Measurements from ENCODE around the gene CAVIN2. TPM values are rescaled to one million over a fixed set of nuclear protein-coding genes. Genes with fewer than 3 reads are reported as not detected.

CAVIN2 gene
- total RNA-seq, 4 donors from 2014 or later: 7.9 to 49.5 (median 15.2) TPM

GRCh38 chr2:191891656-191892055 is 44.8 kb upstream of the CAVIN2 start:
- no peak overlapping the region for H3K4me3 ChIP-seq
- no peak for TF ChIP-seq POLR2A (IDR thresholded peaks at IDR 0.05)
- H3K36me3 ChIP-seq: no peaks in the 10 kb centered on the region
- no peaks in the 10 kb centered on the region for H3K27me3 ChIP-seq
- DNase-seq: no peak
- H3K27ac ChIP-seq: no peak overlapping the region
- no peaks in the 10 kb centered on the region for H3K4me1 ChIP-seq
- H3K9me3 ChIP-seq: no peaks in the 10 kb centered on the region

- Histone ChIP-seq H3K9me3 (no peaks in the 10 kb centered on the region), H3K27ac (no peak overlapping the region), H3K36me3 (no peaks in the 10 kb centered on the region), H3K4me1 (peaks cover 0 to 8% (median 0%) of the 10 kb centered on the region in 4 donors), H3K4me3 (no peak overlapping the region), H3K27me3 (no peaks in the 10 kb centered on the region)
- DNase-seq: no peak
- no peak for TF ChIP-seq CTCF (IDR thresholded peaks at IDR 0.05)
- TF ChIP-seq POLR2A (IDR thresholded peaks at IDR 0.05): no peak
Measured at GRCh38 chr2:191889931-191890330, 43.0 kb upstream of the CAVIN2 start.

- no peak for TF ChIP-seq CTCF (IDR thresholded peaks at IDR 0.05)
- no peak for TF ChIP-seq POLR2A (IDR thresholded peaks at IDR 0.05)
- no peak for DNase-seq
- Histone ChIP-seq H3K27ac (no peak overlapping the region), H3K36me3 (no peaks in the 10 kb centered on the region), H3K9me3 (no peaks in the 10 kb centered on the region), H3K4me3 (no peak overlapping the region), H3K27me3 (no peaks in the 10 kb centered on the region), H3K4me1 (peaks cover 0 to 8% (median 0%) of the 10 kb centered on the region in 4 donors)
Measured at GRCh38 chr2:191888400-191889166, 41.7 kb upstream of the CAVIN2 start.

- peak in 1 of 3 donors; percentile 54 for DNase-seq
- TF ChIP-seq POLR2A (IDR thresholded peaks at IDR 0.05) (no peak), CTCF (IDR thresholded peaks at IDR 0.05) (no peak)
- Histone ChIP-seq H3K27me3 (no peaks in the 10 kb centered on the region), H3K27ac (peak overlapping the region in 1 of 4 donors; percentile 47), H3K36me3 (no peaks in the 10 kb centered on the region), H3K4me1 (peaks cover 0 to 8% (median 0%) of the 10 kb centered on the region in 4 donors), H3K9me3 (no peaks in the 10 kb centered on the region), H3K4me3 (no peak overlapping the region)
Measured at GRCh38 chr2:191885650-191886049, 38.8 kb upstream of the CAVIN2 start.

- DNase-seq: no peak
- Histone ChIP-seq H3K4me1 (peaks cover 0 to 8% (median 0%) of the 10 kb centered on the region in 4 donors), H3K9me3 (no peaks in the 10 kb centered on the region), H3K27ac (no peak overlapping the region), H3K27me3 (no peaks in the 10 kb centered on the region), H3K36me3 (no peaks in the 10 kb centered on the region), H3K4me3 (no peak overlapping the region)
- TF ChIP-seq POLR2A (IDR thresholded peaks at IDR 0.05) (no peak), CTCF (IDR thresholded peaks at IDR 0.05) (no peak)
Measured at GRCh38 chr2:191885098-191885497, 38.2 kb upstream of the CAVIN2 start.

GRCh38 chr2:191881982-191882816 is 35.3 kb upstream of the CAVIN2 start:
- Histone ChIP-seq H3K27me3 (no peaks in the 10 kb centered on the region), H3K4me1 (peaks cover 0 to 8% (median 0%) of the 10 kb centered on the region in 4 donors), H3K36me3 (no peaks in the 10 kb centered on the region), H3K9me3 (no peaks in the 10 kb centered on the region), H3K27ac (no peak overlapping the region), H3K4me3 (no peak overlapping the region)
- DNase-seq: no peak
- TF ChIP-seq CTCF (IDR thresholded peaks at IDR 0.05) (no peak), POLR2A (IDR thresholded peaks at IDR 0.05) (no peak)

Data from Peyer's patch (tissue), 4 donors.